DOHH2 (cell line): Measurements from ENCODE around the gene C11orf42.

Experiments
- EZH2phosphoT487 ChIP-seq: fragments of 200-600 bp; sonication (generic); IDR thresholded peaks from 2 replicates; pipeline ENCODE4 v1.6.1; 2017; ENCODE audit warnings: borderline replicate concordance, mild to moderate bottlenecking, antibody characterized with exemption, low read length, moderate library complexity, mixed read lengths
- TF ChIP-seq, protein P1 (sequence below): fragments of 200-600 bp; sonication (generic); IDR thresholded peaks from one replicate; pipeline ENCODE4 v1.5.1; 2014; ENCODE audit warnings: antibody characterized with exemption, mild to moderate bottlenecking, low read depth, low read length; ENCODE audit not compliant: poor library complexity, severe bottlenecking

DNA sequence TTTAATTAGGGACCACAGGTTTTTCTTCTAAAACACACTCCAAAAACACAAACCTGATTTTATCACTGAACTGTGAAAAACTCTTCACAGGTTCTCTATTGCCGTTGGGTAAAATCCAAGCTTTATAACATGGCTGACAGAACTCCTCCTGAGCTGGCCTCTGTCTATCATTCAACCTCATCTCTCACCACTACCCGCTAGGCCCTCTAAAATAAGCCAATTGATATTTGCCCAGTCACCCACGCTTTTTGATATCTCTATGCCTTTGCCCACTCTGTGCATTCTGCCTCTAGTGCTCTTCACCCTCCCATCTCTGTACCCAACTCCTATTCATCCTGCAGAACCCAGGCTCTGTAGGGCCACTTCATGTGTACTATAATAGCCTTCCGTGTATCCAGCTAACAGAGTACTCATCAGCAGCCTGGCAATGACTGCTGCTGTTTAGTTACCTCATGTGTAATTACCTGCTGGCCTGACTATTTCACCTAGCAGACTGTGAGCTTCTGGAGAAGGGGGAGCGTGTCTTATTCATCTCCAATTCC is 32.5 kb downstream of the C11orf42 start:
- TF ChIP-seq, protein P1, sequence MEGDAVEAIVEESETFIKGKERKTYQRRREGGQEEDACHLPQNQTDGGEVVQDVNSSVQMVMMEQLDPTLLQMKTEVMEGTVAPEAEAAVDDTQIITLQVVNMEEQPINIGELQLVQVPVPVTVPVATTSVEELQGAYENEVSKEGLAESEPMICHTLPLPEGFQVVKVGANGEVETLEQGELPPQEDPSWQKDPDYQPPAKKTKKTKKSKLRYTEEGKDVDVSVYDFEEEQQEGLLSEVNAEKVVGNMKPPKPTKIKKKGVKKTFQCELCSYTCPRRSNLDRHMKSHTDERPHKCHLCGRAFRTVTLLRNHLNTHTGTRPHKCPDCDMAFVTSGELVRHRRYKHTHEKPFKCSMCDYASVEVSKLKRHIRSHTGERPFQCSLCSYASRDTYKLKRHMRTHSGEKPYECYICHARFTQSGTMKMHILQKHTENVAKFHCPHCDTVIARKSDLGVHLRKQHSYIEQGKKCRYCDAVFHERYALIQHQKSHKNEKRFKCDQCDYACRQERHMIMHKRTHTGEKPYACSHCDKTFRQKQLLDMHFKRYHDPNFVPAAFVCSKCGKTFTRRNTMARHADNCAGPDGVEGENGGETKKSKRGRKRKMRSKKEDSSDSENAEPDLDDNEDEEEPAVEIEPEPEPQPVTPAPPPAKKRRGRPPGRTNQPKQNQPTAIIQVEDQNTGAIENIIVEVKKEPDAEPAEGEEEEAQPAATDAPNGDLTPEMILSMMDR = no peak
- TF ChIP-seq EZH2phosphoT487 = no peak
